Tibial artery (tissue), 4 donors: ENCODE measurements around the gene ACTR3.

ENCODE experiments used
- DNase-seq, 2 donors: peaks; one replicate each; pipeline ENCODE4 v3.0.0-alpha.2; 2019
- H3K27ac ChIP-seq, 2 donors: fragments of 200-600 bp; sonication (generic) in 1 of 2; 1 replicate in 1 of 2; 2 replicates in 1 of 2; pipeline ENCODE4 v1.5.1; 2018 to 2019; ENCODE audit warnings: mild to moderate bottlenecking in 1 of 2
- H3K27me3 ChIP-seq, 2 donors: fragments of 200-600 bp; sonication (generic) in 1 of 2; one replicate each; pipeline versions ENCODE4 v1.5.1 to v1.6.0; 2016 to 2019
- H3K36me3 ChIP-seq, 3 donors: fragments of 200-600 bp; sonication (generic) in 2 of 3; one replicate each; pipeline ENCODE4 v1.5.1; 2016 to 2019; ENCODE audit warnings: mild to moderate bottlenecking in 2 of 3
- H3K4me1 ChIP-seq, 4 donors: fragments of 200-600 bp; sonication (generic) in 2 of 4; 1 replicate in 3 of 4; 2 replicates in 1 of 4; pipeline ENCODE4 v1.5.1; 2016 to 2019
- H3K4me3 ChIP-seq, 2 donors: fragments of 200-600 bp; sonication (generic) in 1 of 2; 1 replicate in 1 of 2; 2 replicates in 1 of 2; pipeline ENCODE4 v1.5.1; 2018 to 2019; ENCODE audit warnings: mild to moderate bottlenecking in 2 of 2
- H3K9me3 ChIP-seq, 3 donors: fragments of 200-600 bp; sonication (generic) in 1 of 3; one replicate each; pipeline ENCODE4 v1.5.1; 2016 to 2019
- intact Hi-C: fragments of 100-400 bp; cut with DNase I; formaldehyde crosslinking; loops from one replicate; pipeline ENCODE4 v1.15.0; 2023; ENCODE audit warnings: low total_unique reads
- TF ChIP-seq, protein P1 (sequence below), 2 experiments: fragments of 200-600 bp in 1 of 2; fragments of 450-650 bp in 1 of 2; IDR thresholded peaks; one replicate each; pipeline ENCODE4 v1.5.1; 2017 to 2019; ENCODE audit warnings: antibody characterized with exemption in 2 of 2, mild to moderate bottlenecking in 1 of 2, moderate library complexity in 1 of 2

The ACTR3 gene

DNA sequence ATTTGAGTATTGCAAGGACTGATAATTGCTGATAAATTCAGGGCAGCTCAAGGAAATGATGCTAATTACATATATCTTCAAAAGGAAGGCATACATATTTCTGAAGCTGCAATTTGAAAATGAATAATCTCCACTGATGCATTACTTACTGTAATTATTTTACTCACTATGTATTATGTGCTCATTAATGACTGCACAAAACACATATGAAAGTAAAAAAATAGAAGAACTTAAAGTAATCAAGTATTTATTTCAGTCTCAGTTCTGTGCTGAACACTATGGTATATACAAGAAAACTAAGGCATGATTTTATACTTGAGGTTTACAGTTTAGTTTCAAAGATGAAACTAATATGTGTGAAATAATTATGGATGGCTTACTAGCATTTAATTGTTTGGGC lies 9.3 kb downstream of the ACTR3 start:
- no peaks in the 10 kb centered on the region for H3K27me3 ChIP-seq
- H3K36me3 ChIP-seq: no peaks in the 10 kb centered on the region
- no peak for DNase-seq
- TF ChIP-seq, protein P1, sequence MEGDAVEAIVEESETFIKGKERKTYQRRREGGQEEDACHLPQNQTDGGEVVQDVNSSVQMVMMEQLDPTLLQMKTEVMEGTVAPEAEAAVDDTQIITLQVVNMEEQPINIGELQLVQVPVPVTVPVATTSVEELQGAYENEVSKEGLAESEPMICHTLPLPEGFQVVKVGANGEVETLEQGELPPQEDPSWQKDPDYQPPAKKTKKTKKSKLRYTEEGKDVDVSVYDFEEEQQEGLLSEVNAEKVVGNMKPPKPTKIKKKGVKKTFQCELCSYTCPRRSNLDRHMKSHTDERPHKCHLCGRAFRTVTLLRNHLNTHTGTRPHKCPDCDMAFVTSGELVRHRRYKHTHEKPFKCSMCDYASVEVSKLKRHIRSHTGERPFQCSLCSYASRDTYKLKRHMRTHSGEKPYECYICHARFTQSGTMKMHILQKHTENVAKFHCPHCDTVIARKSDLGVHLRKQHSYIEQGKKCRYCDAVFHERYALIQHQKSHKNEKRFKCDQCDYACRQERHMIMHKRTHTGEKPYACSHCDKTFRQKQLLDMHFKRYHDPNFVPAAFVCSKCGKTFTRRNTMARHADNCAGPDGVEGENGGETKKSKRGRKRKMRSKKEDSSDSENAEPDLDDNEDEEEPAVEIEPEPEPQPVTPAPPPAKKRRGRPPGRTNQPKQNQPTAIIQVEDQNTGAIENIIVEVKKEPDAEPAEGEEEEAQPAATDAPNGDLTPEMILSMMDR (IDR thresholded peaks at IDR 0.05): no peak
- intact Hi-C loops: no loop called here
- no peak overlapping the region for H3K27ac ChIP-seq
- peaks cover 0 to 100% (median 62%) of the 10 kb centered on the region in 4 donors for H3K4me1 ChIP-seq
- no peak overlapping the region for H3K4me3 ChIP-seq
- no peaks in the 10 kb centered on the region for H3K9me3 ChIP-seq

GRCh38 chr2:113901943-113902342 lies 12.1 kb downstream of the ACTR3 start:
- no peak overlapping the region for H3K27ac ChIP-seq
- no peak for DNase-seq
- no peak overlapping the region for H3K4me3 ChIP-seq
- no peaks in the 10 kb centered on the region for H3K36me3 ChIP-seq
- TF ChIP-seq, protein P1 (IDR thresholded peaks at IDR 0.05): no peak
- intact Hi-C loops: no loop called here
- no peaks in the 10 kb centered on the region for H3K9me3 ChIP-seq
- peaks cover 0 to 83% (median 40%) of the 10 kb centered on the region in 4 donors for H3K4me1 ChIP-seq
- no peaks in the 10 kb centered on the region for H3K27me3 ChIP-seq

DNA sequence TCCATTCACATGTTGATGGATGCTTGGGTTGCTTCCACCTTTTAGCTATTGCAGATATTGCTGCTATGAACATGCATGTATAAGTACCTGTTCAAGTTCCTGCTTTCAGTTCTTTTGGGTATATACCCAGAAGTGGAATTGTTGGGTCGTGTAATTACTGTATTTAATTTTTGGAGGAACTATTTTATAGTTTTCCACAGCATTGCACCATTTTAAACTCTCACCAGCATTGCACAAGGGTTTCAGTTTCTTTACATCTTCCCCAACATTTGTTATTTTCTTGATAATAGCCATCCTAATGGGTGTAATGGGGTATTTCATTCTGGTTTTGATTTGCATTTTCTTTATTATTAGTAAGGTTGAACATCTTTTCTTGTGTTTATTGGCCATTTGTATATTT lies 16.0 kb downstream of the ACTR3 start:
- TF ChIP-seq, protein P1 (IDR thresholded peaks at IDR 0.05): no peak
- Histone ChIP-seq H3K27me3 (no peaks in the 10 kb centered on the region), H3K9me3 (no peaks in the 10 kb centered on the region), H3K4me1 (peaks cover 0 to 80% (median 23%) of the 10 kb centered on the region in 4 donors), H3K36me3 (no peaks in the 10 kb centered on the region), H3K4me3 (no peak overlapping the region), H3K27ac (no peak overlapping the region)
- no peak for DNase-seq
- intact Hi-C loops: no loop called here

DNA sequence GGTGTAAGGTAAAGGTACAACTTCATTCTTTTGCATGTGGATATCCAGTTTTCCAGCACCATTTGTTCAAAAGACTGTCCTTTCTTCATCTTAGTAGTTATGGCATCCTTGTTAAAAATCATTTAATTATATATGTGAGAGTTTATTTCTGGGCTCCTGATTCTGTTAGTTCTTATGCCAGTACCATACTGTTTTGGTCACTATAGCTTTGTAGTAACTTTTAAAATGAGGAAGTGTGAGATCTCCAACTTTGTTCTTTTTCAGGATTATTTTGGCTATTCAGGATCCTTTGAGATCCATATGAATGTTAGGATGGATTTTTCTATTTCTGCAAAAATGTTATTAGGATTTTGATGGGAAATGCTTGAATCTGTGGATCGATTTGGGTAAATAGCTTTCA lies 16.8 kb downstream of the ACTR3 start:
- Histone ChIP-seq H3K4me3 (no peak overlapping the region), H3K4me1 (peaks cover 0 to 80% (median 25%) of the 10 kb centered on the region in 4 donors), H3K27me3 (no peaks in the 10 kb centered on the region), H3K27ac (no peak overlapping the region), H3K9me3 (no peaks in the 10 kb centered on the region), H3K36me3 (no peaks in the 10 kb centered on the region)
- DNase-seq: no peak
- TF ChIP-seq, protein P1 (IDR thresholded peaks at IDR 0.05): no peak
- intact Hi-C loops: no loop called here

- Histone ChIP-seq H3K36me3 (no peaks in the 10 kb centered on the region), H3K27me3 (no peaks in the 10 kb centered on the region), H3K4me3 (no peak overlapping the region), H3K4me1 (peaks cover 0 to 75% (median 22%) of the 10 kb centered on the region in 4 donors), H3K27ac (no peak overlapping the region), H3K9me3 (no peaks in the 10 kb centered on the region)
- intact Hi-C loops: no loop called here
- DNase-seq: no peak
- TF ChIP-seq, protein P1 (IDR thresholded peaks at IDR 0.05): no peak
Observed at GRCh38 chr2:113907297-113907696, 17.4 kb downstream of the ACTR3 start.
